ENCODE measurements around the gene LILRA5.

Gene LILRA5

GRCh38 chr19:54271106-54271505, 41.9 kb downstream of the LILRA5 start:
- DNase-seq = no peak
- no peak overlapping the region for H3K4me3 ChIP-seq (ENCODE audit: low read length)
- no peaks in the 10 kb centered on the region for H3K9me2 ChIP-seq (replicated peaks; ENCODE audit: insufficient read depth, low read length)
- H3K36me3 ChIP-seq (replicated peaks; ENCODE audit: insufficient read depth, low read length) = no peaks in the 10 kb centered on the region
- H3K9ac ChIP-seq (ENCODE audit: low read length) = no peak overlapping the region
- H3K27ac ChIP-seq (ENCODE audit: low read length) = no peak overlapping the region
- H4K20me1 ChIP-seq (ENCODE audit: insufficient read depth, low read length) = no peaks in the 10 kb centered on the region
- H2AFZ ChIP-seq (ENCODE audit: low read length) = no peak overlapping the region
- no peaks in the 10 kb centered on the region for H3F3A ChIP-seq (ENCODE audit: insufficient read depth, low read length)
- H3K79me2 ChIP-seq (ENCODE audit: low read length) = no peaks in the 10 kb centered on the region
- no peaks in the 10 kb centered on the region for H3K9me3 ChIP-seq (replicated peaks; ENCODE audit: insufficient read depth, low read length)
- no peak overlapping the region for H3K4me2 ChIP-seq (ENCODE audit: low read depth, low read length)
- H3K4me1 ChIP-seq (ENCODE audit: low read length) = no peaks in the 10 kb centered on the region
- TF ChIP-seq CTCF (IDR thresholded peaks at IDR 0.05; ENCODE audit: low read length) = no peak
- TF ChIP-seq EZH2 (optimal IDR thresholded peaks at IDR 0.05; ENCODE audit: low read depth, low read length) = no peak
- H3K27me3 ChIP-seq (replicated peaks; ENCODE audit: insufficient read depth, low read length) = peaks cover 75% of the 10 kb centered on the region

- Histone ChIP-seq H3F3A (ENCODE audit: insufficient read depth, low read length) (no peaks in the 10 kb centered on the region), H3K9me3 (replicated peaks; ENCODE audit: insufficient read depth, low read length) (no peaks in the 10 kb centered on the region), H3K9me2 (replicated peaks; ENCODE audit: insufficient read depth, low read length) (no peaks in the 10 kb centered on the region), H3K36me3 (replicated peaks; ENCODE audit: insufficient read depth, low read length) (no peaks in the 10 kb centered on the region), H3K4me1 (ENCODE audit: low read length) (no peaks in the 10 kb centered on the region), H2AFZ (ENCODE audit: low read length) (no peak overlapping the region), H3K4me3 (ENCODE audit: low read length) (no peak overlapping the region), H3K79me2 (ENCODE audit: low read length) (no peaks in the 10 kb centered on the region), H3K4me2 (ENCODE audit: low read depth, low read length) (no peak overlapping the region), H3K27me3 (replicated peaks; ENCODE audit: insufficient read depth, low read length) (peaks cover 77% of the 10 kb centered on the region), H3K9ac (ENCODE audit: low read length) (no peak overlapping the region), H3K27ac (ENCODE audit: low read length) (no peak overlapping the region), H4K20me1 (ENCODE audit: insufficient read depth, low read length) (no peaks in the 10 kb centered on the region)
- DNase-seq = no peak
- no peak for TF ChIP-seq CTCF (IDR thresholded peaks at IDR 0.05; ENCODE audit: low read length)
- no peak for TF ChIP-seq EZH2 (optimal IDR thresholded peaks at IDR 0.05; ENCODE audit: low read depth, low read length)
- TF ChIP-seq EZH2phosphoT487 (IDR thresholded peaks at IDR 0.05; ENCODE audit: low read length) = no peak
Measured at GRCh38 chr19:54268936-54269335, 44.0 kb downstream of the LILRA5 start.

- Histone ChIP-seq H3F3A (ENCODE audit: insufficient read depth, low read length) (no peaks in the 10 kb centered on the region), H3K27me3 (replicated peaks; ENCODE audit: insufficient read depth, low read length) (peaks cover 71% of the 10 kb centered on the region), H3K4me2 (ENCODE audit: low read depth, low read length) (no peak overlapping the region), H2AFZ (ENCODE audit: low read length) (no peak overlapping the region), H3K9me3 (replicated peaks; ENCODE audit: insufficient read depth, low read length) (no peaks in the 10 kb centered on the region), H3K9ac (ENCODE audit: low read length) (no peak overlapping the region), H3K27ac (ENCODE audit: low read length) (no peak overlapping the region), H3K9me2 (replicated peaks; ENCODE audit: insufficient read depth, low read length) (no peaks in the 10 kb centered on the region), H3K4me1 (ENCODE audit: low read length) (no peaks in the 10 kb centered on the region), H4K20me1 (ENCODE audit: insufficient read depth, low read length) (no peaks in the 10 kb centered on the region), H3K36me3 (replicated peaks; ENCODE audit: insufficient read depth, low read length) (no peaks in the 10 kb centered on the region), H3K4me3 (ENCODE audit: low read length) (no peak overlapping the region), H3K79me2 (ENCODE audit: low read length) (no peaks in the 10 kb centered on the region)
- peak; percentile 78 for DNase-seq
- TF ChIP-seq CTCF (IDR thresholded peaks at IDR 0.05; ENCODE audit: low read length) (peak; percentile 84), EZH2 (optimal IDR thresholded peaks at IDR 0.05; ENCODE audit: low read depth, low read length) (no peak)
Measured at GRCh38 chr19:54266133-54266532, 46.8 kb downstream of the LILRA5 start.
